GM12878 (cell line): Measurements from ENCODE around the gene ARIH2. TPM values are rescaled to one million over a fixed set of nuclear protein-coding genes. Genes with fewer than 3 reads are reported as not detected.

Source experiments
- ATAC-seq: fragments of 200-7000 bp; cut with Tn5 transposase; 3 replicates; pipeline ENCODE4 v1.9.1; 2020; ENCODE audit warnings: mild to moderate bottlenecking, moderate library complexity
- BruUV-seq: library from RNA; stranded (reverse); fragments of 400-500 nt; replicated peaks from 2 replicates; lab custom pipeline; 2021; lab: Mats Ljungman, UMichigan
- CTCF ChIA-PET: fragments of 300-600 bp; sonication (Branson Sonifier 250); formaldehyde crosslinking; extraction: SDS; loops from one replicate; lab custom pipeline; 2021; ENCODE audit warnings: inconsistent platforms; lab: Yijun Ruan, JAX
- POLR2A ChIA-PET: fragments of 350-600 bp; formaldehyde crosslinking; extraction: SDS; loops from one replicate; lab custom pipeline; 2021; ENCODE audit warnings: inconsistent platforms; lab: Charles Lee
- RAD21 ChIA-PET: fragments of 300-600 bp; sonication (Branson Sonifier 250); formaldehyde crosslinking; loops from one replicate; lab custom pipeline; 2023; ENCODE audit warnings: antibody characterized with exemption; ENCODE audit not compliant: unreplicated experiment; lab: Charles Lee
- SMC1A ChIA-PET: fragments of 300-600 bp; sonication (Branson Sonifier 250); formaldehyde crosslinking; loops from one replicate; lab custom pipeline; 2023; ENCODE audit not compliant: unreplicated experiment, uncharacterized antibody; lab: Charles Lee
- DNase-seq: peaks from one replicate; pipeline ENCODE4 v3.0.0-alpha.2; 2011; ENCODE audit warnings: low read depth, low spot score
- FAIRE-seq: peaks from 3 replicates; lab custom pipeline; 2011; peaks lifted over from hg19 to GRCh38; lab: Jason Lieb, UNC
- H2AFZ ChIP-seq: 2 replicates; pipeline ENCODE4 v1.6.0; 2011; ENCODE audit warnings: low read depth, low read length, control low read depth; ENCODE audit not compliant: control insufficient read depth
- H3K27ac ChIP-seq: 2 replicates; pipeline ENCODE4 v1.5.1; 2011; ENCODE audit warnings: control low read depth; ENCODE audit not compliant: control insufficient read depth, insufficient read depth
- H3K27me3 ChIP-seq, 2 experiments: replicated peaks in 1 of 2; 2 replicates each; pipeline versions ENCODE4 v1.6.0 to v1.6.1; 2011; ENCODE audit warnings: low read length in 1 of 2; ENCODE audit not compliant: control insufficient read depth in 2 of 2, insufficient read depth in 2 of 2
- H3K36me3 ChIP-seq, 2 experiments: 2 replicates each; pipeline ENCODE4 v1.5.1; 2011; ENCODE audit warnings: low read length in 1 of 2; ENCODE audit not compliant: control insufficient read depth in 2 of 2, insufficient read depth in 2 of 2
- H3K4me1 ChIP-seq: 2 replicates; pipeline ENCODE4 v1.6.1; 2011; ENCODE audit warnings: mild to moderate bottlenecking, low read length, moderate library complexity, mixed read lengths; ENCODE audit not compliant: control insufficient read depth, insufficient read depth
- H3K4me2 ChIP-seq: 2 replicates; pipeline ENCODE4 v1.6.0; 2011; ENCODE audit warnings: control low read depth; ENCODE audit not compliant: control insufficient read depth, insufficient read depth
- H3K4me3 ChIP-seq: fragments of 200-600 bp; sonication (generic); 2 replicates; pipeline ENCODE4 v1.5.1; 2016
- H3K79me2 ChIP-seq: 2 replicates; pipeline ENCODE4 v1.6.0; 2011; ENCODE audit warnings: low read length; ENCODE audit not compliant: control insufficient read depth, insufficient read depth
- H3K9ac ChIP-seq: 2 replicates; pipeline ENCODE4 v1.8.0; 2011; ENCODE audit warnings: low read length, control low read depth, mixed read lengths; ENCODE audit not compliant: control insufficient read depth, insufficient read depth
- H3K9me3 ChIP-seq: replicated peaks from 3 replicates; pipeline ENCODE4 v1.5.1; 2011; ENCODE audit warnings: mild to moderate bottlenecking, low read length; ENCODE audit not compliant: control insufficient read depth, insufficient read depth
- H4K20me1 ChIP-seq: 2 replicates; pipeline ENCODE4 v1.6.0; 2011; ENCODE audit not compliant: control insufficient read depth, insufficient read depth
- BACH1 ChIP-seq: fragments of 450-650 bp; IDR thresholded peaks from 2 replicates; pipeline ENCODE4 v1.6.1; 2017; ENCODE audit warnings: mild to moderate bottlenecking, borderline replicate concordance
- BMI1 ChIP-seq: fragments of 450-650 bp; IDR thresholded peaks from 2 replicates; pipeline ENCODE4 v1.6.1; 2016; ENCODE audit warnings: mild to moderate bottlenecking, moderate library complexity, borderline replicate concordance
- CHD1 ChIP-seq: IDR thresholded peaks from 2 replicates; pipeline ENCODE4 v1.6.1; 2012; ENCODE audit warnings: low read depth, low read length, improper control_type of control experiment
- CHD4 ChIP-seq: fragments of 200-600 bp; sonication (generic); IDR thresholded peaks from 2 replicates; pipeline ENCODE4 v1.6.1; 2016; ENCODE audit warnings: mild to moderate bottlenecking
- ETV6 ChIP-seq, 2 experiments: fragments of 450-650 bp in 1 of 2; IDR thresholded peaks in 1 of 2; conservative IDR thresholded peaks in 1 of 2; 2 replicates each; pipeline ENCODE4 v1.6.1; 2014; ENCODE audit warnings: antibody characterized with exemption in 1 of 2, borderline replicate concordance in 1 of 2, low read depth in 1 of 2, mild to moderate bottlenecking in 1 of 2, moderate library complexity in 1 of 2
- HDGF ChIP-seq: fragments of 450-650 bp; IDR thresholded peaks from 2 replicates; pipeline ENCODE4 v1.6.1; 2016; ENCODE audit warnings: antibody characterized with exemption
- RBBP5 ChIP-seq: fragments of 200-600 bp; sonication (generic); conservative IDR thresholded peaks from 2 replicates; pipeline ENCODE4 v1.6.1; 2016
- SIN3A ChIP-seq: IDR thresholded peaks from 2 replicates; pipeline ENCODE4 v1.6.1; 2012; ENCODE audit warnings: low read depth, low read length, improper control_type of control experiment
- SMARCA5 ChIP-seq: fragments of 450-650 bp; IDR thresholded peaks from 2 replicates; pipeline ENCODE4 v1.6.1; 2017; ENCODE audit warnings: mild to moderate bottlenecking
- TARDBP ChIP-seq: IDR thresholded peaks from 2 replicates; pipeline ENCODE4 v1.6.1; 2016; ENCODE audit warnings: borderline replicate concordance
- WGBS: methylation state at CpG from one replicate; pipeline ENCODE4 v1.1.6; 2016; ENCODE audit warnings: low lambda C conversion rate; ENCODE audit not compliant: insufficient replicate concordance, insufficient coverage; ENCODE audit errors: missing lambda C conversion rate; 5-methylcytosine and 5-hydroxymethylcytosine counted together
- in situ Hi-C: fragments of 300-500 bp; cut with MboI; formaldehyde crosslinking; loops from 9 replicates; pipeline ENCODE4 v1.14.3; 2018; ENCODE audit warnings: mixed read lengths
- intact Hi-C: fragments of 100-400 bp; cut with micrococcal nuclease; formaldehyde crosslinking; loops from one replicate; pipeline ENCODE4 v1.14.2; 2022; ENCODE audit not compliant: unreplicated experiment
- polyA plus RNA-seq, 11 experiments: library from polyadenylated mRNA; depleted of rRNA in 4 of 11; unstranded in 6 of 11; stranded (reverse) in 5 of 11; fragments of >200 nt; fragmentation: Nextera tagmentation in 4 of 11; fragmentation: Illumina TruSeq in 1 of 11; extraction: Ambion mirVana in 4 of 11; extraction: Trizol in 1 of 11; gene quantifications; 1 replicate in 1 of 11; 2 replicates in 10 of 11; pipeline versions ENCODE4 v1.2.1 to v1.2.3, GENCODE V29; 2011 to 2016; ENCODE audit warnings: inconsistent platforms in 2 of 11, missing spikeins in 2 of 11, low read depth in 1 of 11
- total RNA-seq, 4 experiments: library from RNA; depleted of rRNA in 3 of 4; stranded (reverse); fragments of >200 nt in 3 of 4; fragmentation: Illumina TruSeq in 1 of 4; extraction: Trizol in 1 of 4; gene quantifications; 2 replicates each; pipeline versions ENCODE4 v1.2.1 to v1.2.3, GENCODE V29; 2013 to 2021
- TF ChIP-seq, protein P1 (sequence below): fragments of 450-650 bp; conservative IDR thresholded peaks from 2 replicates; pipeline ENCODE4 v1.6.1; 2017; ENCODE audit warnings: mild to moderate bottlenecking, moderate library complexity
- TF ChIP-seq, protein P2 (sequence below): fragments of 450-650 bp; IDR thresholded peaks from 2 replicates; pipeline ENCODE4 v1.6.1; 2017; ENCODE audit warnings: antibody characterized with exemption, mild to moderate bottlenecking, moderate library complexity

The ARIH2 gene
- total and polyA plus RNA-seq, 10 of the 15 experiments (the other 5 are each of a cell fraction or from before 2014, with no cell fraction given): 18.7 to 74.7 (median 63.7) TPM

DNA sequence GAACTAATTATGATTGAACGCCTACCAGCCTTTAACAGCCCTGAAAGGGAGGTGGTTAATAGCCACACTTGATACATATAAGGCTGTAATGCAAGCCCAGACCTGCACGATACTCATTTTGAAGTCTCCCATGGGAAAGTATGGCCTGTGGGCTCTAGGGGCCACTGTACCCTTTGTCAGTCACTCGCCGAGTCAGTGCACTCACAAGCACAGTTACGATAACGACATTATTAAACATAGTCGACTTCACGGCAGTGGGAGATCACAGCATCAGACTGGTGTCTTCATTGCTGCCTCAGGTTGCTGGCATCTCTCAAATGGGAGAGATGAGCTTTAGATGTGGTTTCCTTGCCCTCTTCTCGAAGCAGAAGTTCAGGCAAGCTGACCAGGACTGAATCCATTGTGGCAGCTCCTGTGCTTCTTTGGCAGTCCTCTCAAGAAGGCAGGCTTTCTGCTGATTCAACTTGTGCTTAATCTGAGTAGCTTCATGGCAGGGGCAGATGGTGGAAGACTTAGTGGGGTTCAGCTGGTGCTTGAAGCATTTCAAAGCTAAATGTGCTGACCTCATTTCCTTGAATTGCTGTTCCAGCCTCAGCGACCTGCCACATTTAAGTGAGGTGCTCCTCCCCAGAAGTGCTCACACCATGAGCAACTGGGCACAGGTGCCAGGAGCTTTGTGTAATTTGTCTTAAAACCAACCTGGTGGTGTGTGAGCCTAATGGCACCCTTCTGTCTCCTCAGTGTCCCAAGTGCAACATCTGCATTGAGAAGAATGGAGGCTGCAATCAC, 55.6 kb downstream of the ARIH2 start:
- TF ChIP-seq, protein P1, sequence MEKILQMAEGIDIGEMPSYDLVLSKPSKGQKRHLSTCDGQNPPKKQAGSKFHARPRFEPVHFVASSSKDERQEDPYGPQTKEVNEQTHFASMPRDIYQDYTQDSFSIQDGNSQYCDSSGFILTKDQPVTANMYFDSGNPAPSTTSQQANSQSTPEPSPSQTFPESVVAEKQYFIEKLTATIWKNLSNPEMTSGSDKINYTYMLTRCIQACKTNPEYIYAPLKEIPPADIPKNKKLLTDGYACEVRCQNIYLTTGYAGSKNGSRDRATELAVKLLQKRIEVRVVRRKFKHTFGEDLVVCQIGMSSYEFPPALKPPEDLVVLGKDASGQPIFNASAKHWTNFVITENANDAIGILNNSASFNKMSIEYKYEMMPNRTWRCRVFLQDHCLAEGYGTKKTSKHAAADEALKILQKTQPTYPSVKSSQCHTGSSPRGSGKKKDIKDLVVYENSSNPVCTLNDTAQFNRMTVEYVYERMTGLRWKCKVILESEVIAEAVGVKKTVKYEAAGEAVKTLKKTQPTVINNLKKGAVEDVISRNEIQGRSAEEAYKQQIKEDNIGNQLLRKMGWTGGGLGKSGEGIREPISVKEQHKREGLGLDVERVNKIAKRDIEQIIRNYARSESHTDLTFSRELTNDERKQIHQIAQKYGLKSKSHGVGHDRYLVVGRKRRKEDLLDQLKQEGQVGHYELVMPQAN: no peak
- TF ChIP-seq CHD4: no peak
- no peak for TF ChIP-seq TARDBP
- ATAC-seq (no peak), DNase-seq (no peak), FAIRE-seq (no peak)
- ChIA-PET CTCF (interaction anchor here (0.6 to 2.7 kb wide), 3 partner anchors 12 to 551 kb away, joined by 3 to 14 read pairs (median 5); no protein-coding TSS in a partner anchor), SMC1A (no interaction called here), POLR2A (interaction anchor here (0.7 to 1.2 kb wide), 2 partner anchors 9 to 123 kb away, joined by 3 read pairs; no protein-coding TSS in a partner anchor), RAD21 (no interaction called here)
- peaks cover 19 to 51% of the 10 kb centered on the region in 2 experiments for H3K36me3 ChIP-seq
- 95% methylated on average over 10 of the region's 10 CpGs for WGBS
- H3K4me1 ChIP-seq: no peaks in the 10 kb centered on the region
- no peak overlapping the region for H3K4me2 ChIP-seq
- no peak overlapping the region for H3K27ac ChIP-seq
- in situ Hi-C loops: no loop called here
- intact Hi-C loops: no loop called here
- H4K20me1 ChIP-seq: no peaks in the 10 kb centered on the region
- H3K27me3 ChIP-seq: no peaks in the 10 kb centered on the region
- no peaks in the 10 kb centered on the region for H3K79me2 ChIP-seq
- no peaks in the 10 kb centered on the region for H3K9me3 ChIP-seq
- BruUV-seq: no TSS peak
- H3K9ac ChIP-seq: no peak overlapping the region
- H2AFZ ChIP-seq: no peak overlapping the region
- no peak overlapping the region for H3K4me3 ChIP-seq

DNA sequence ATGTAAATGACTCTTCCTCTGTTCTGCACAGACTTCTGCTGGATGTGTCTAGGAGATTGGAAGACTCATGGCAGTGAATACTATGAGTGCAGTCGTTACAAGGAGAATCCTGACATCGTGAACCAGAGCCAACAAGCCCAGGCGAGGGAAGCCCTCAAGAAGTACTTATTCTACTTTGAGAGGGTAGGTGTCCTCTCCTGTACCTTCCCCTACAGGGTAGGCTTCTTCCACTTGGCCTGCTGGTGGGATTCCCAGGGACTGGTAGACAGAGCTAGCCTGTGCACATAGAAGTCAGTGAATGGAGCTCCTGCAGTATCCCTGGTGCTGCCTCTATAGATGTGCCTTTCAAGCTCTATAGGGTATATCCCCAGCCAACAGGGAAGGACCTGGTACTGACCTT, 60.8 kb downstream of the ARIH2 start:
- no TSS peak for BruUV-seq
- no peaks in the 10 kb centered on the region for H3K9me3 ChIP-seq
- no peak overlapping the region for H3K4me2 ChIP-seq
- intact Hi-C loops: no loop called here
- in situ Hi-C loops: no loop called here
- H2AFZ ChIP-seq: no peak overlapping the region
- no peaks in the 10 kb centered on the region for H3K79me2 ChIP-seq
- no peaks in the 10 kb centered on the region for H3K4me1 ChIP-seq
- DNase-seq (no peak), ATAC-seq (no peak), FAIRE-seq (no peak)
- 94% methylated on average over 3 of the region's 3 CpGs for WGBS
- no peak overlapping the region for H3K27ac ChIP-seq
- no peaks in the 10 kb centered on the region for H4K20me1 ChIP-seq
- H3K36me3 ChIP-seq: peaks cover 28 to 43% of the 10 kb centered on the region in 2 experiments
- no peak overlapping the region for H3K4me3 ChIP-seq
- ChIA-PET RAD21 (no interaction called here), CTCF (no interaction called here), SMC1A (no interaction called here), POLR2A (no interaction called here)
- no peak overlapping the region for H3K9ac ChIP-seq
- no peaks in the 10 kb centered on the region for H3K27me3 ChIP-seq
- TF ChIP-seq BACH1 (no peak), ETV6 (conservative IDR thresholded peaks at IDR 0.05 in 1 of 2, IDR thresholded peaks at IDR 0.05 in 1 of 2; ENCODE audit: borderline replicate concordance in 1 of 2, low read depth in 1 of 2) (no peak), BMI1 (no peak), SIN3A (no peak), SMARCA5 (no peak), CHD1 (no peak), TARDBP (no peak), RBBP5 (no peak), HDGF (no peak)
- TF ChIP-seq, protein P2, sequence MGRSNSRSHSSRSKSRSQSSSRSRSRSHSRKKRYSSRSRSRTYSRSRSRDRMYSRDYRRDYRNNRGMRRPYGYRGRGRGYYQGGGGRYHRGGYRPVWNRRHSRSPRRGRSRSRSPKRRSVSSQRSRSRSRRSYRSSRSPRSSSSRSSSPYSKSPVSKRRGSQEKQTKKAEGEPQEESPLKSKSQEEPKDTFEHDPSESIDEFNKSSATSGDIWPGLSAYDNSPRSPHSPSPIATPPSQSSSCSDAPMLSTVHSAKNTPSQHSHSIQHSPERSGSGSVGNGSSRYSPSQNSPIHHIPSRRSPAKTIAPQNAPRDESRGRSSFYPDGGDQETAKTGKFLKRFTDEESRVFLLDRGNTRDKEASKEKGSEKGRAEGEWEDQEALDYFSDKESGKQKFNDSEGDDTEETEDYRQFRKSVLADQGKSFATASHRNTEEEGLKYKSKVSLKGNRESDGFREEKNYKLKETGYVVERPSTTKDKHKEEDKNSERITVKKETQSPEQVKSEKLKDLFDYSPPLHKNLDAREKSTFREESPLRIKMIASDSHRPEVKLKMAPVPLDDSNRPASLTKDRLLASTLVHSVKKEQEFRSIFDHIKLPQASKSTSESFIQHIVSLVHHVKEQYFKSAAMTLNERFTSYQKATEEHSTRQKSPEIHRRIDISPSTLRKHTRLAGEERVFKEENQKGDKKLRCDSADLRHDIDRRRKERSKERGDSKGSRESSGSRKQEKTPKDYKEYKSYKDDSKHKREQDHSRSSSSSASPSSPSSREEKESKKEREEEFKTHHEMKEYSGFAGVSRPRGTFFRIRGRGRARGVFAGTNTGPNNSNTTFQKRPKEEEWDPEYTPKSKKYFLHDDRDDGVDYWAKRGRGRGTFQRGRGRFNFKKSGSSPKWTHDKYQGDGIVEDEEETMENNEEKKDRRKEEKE: no peak
